VCaP (cell line): ENCODE measurements around the gene ASAP2.
A peak's percentile ranks its signal among the peaks of the same experiment; 100 is the strongest.

Source experiments
- H3K27ac ChIP-seq: fragments of 450-650 bp; 2 replicates; pipeline ENCODE4 v1.5.1; 2017
- CTCF ChIP-seq: fragments of 450-650 bp; conservative IDR thresholded peaks from 2 replicates; pipeline ENCODE4 v1.5.1; 2017; ENCODE audit warnings: mild to moderate bottlenecking, moderate library complexity

ASAP2 gene

GRCh38 chr2:9344434-9344833 is 137.8 kb downstream of the ASAP2 start:
- H3K27ac ChIP-seq, result peak overlapping the region; percentile 89; the same call in 1 of the 2 replicates
- TF ChIP-seq CTCF, result no peak

DNA sequence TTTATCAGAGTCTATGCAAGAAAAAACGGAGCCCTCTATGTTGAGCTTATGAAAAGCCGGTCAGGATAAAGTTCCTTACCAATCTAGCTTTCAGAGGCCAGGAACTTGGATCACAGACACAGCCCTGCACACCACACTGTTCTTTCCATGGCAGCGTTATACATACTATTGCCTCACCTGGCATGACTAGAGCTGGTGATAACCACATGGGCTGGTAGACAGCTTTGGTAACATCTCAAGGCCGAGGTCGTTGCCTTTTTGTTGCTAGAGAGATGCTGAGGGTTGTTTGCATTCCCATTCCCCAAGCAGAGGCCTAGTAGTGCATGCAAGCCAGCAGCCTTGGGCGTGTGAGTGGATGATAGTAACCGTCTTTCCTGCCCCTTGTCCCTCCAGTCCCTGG is 138.7 kb downstream of the ASAP2 start:
- no peak for TF ChIP-seq CTCF
- H3K27ac ChIP-seq, result peak overlapping the region; percentile 89

DNA sequence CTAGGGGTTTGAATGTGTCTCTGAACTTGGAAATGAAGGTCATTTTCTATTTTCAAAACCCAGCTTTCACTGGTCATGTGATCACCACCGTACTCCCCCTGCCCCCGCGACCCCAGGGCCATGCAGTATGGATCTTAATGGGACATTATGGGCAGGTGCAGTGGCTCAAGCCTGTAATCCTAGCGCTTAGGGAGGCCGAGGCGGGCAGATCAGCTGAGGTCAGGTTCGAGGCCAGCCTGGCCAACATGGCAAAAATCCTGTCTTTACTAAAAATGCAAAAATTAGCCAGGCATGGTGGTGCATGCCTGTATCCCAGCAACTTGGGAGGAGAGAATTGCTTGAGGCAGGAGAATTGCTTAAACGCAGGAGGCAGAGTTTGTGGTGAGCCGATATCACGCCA is 139.4 kb downstream of the ASAP2 start:
- H3K27ac ChIP-seq, result peak overlapping the region; percentile 89
- TF ChIP-seq CTCF, result no peak

DNA sequence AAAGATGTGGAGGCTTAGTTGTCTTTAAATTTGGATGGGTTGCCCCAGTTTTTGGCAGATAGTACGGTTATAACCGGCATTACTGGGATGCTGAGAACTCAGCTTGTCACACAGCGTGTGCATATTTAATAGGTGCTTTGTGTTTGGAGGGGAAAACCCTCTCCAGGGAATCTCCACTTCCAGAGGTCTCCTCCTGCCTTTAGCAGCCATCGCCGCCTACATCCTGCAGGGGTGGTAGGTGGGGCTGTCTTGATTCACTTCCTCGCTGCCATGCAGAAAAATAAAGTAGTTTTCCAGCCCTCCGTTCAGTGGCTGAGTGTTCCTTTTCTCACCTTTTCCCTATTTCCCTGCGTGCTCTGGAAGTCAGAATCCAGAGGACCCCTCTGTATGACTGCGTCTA is 140.3 kb downstream of the ASAP2 start:
- H3K27ac ChIP-seq, result peak overlapping the region; percentile 89
- TF ChIP-seq CTCF, result no peak

GRCh38 chr2:9347411-9347881 is 140.8 kb downstream of the ASAP2 start:
- no peak for TF ChIP-seq CTCF

DNA sequence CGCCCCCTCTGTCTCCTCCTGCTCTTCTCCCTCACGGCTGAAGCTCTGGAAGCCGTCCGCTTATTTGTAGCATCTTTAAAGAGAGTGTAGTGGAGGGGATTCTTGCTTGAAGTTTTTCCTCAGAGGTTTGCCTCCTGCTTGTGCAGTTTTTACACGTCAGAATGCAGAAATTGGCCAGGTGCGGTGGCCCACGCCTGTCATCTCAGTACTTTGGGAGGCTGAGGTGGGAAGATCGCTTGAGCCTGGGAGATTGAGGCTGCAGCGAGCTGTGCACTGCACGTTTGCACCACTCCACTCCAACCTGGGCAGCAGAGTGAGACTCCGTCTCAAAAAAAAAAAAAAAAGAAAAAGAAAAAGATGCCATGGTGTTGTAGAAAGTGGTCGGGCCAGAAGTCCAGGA is 147.7 kb downstream of the ASAP2 start:
- TF ChIP-seq CTCF, result no peak
- H3K27ac ChIP-seq, result no peak overlapping the region

More at GRCh38 chr2:9347411-9347881, 140.8 kb downstream of the ASAP2 start:
- peak overlapping the region; percentile 89 for H3K27ac ChIP-seq

DNA sequence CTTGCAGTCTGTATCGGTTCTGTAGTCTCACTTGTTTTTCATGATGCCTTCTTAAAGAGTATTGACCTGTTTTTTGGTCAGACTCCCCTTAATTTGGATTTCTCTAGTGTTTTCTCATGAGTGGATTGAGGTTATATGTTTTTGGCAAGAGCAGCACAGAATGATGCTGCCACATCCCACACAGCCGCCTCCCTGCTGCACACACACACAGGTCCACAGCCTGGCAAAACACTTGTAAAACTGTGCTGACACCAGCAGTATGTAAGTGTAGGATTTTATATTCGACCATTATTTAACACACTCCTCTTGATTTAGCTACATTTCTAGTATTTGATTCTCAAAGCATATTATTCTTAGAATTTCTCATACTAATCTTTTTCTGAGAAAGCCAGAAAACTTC is 148.7 kb downstream of the ASAP2 start:
- no peak for TF ChIP-seq CTCF
- no peak overlapping the region for H3K27ac ChIP-seq
